ENCODE measurements around the gene KCNC1. TPM values are rescaled to one million over a fixed set of nuclear protein-coding genes. Genes with fewer than 3 reads are reported as not detected.

The KCNC1 gene
- total RNA-seq, 2 donors from 2014 or later, result 0.19 to 0.37 TPM

GRCh38 chr11:17753641-17754040, 19.1 kb downstream of the KCNC1 start:
- H3K27ac ChIP-seq, result no peak overlapping the region
- H3K4me1 ChIP-seq, result no peaks in the 10 kb centered on the region
- intact Hi-C loops (cut with DNase I), result no loop called here
- no peaks in the 10 kb centered on the region for H3K36me3 ChIP-seq
- H3K9me3 ChIP-seq, result no peaks in the 10 kb centered on the region
- no peak overlapping the region for H3K4me3 ChIP-seq
- TF ChIP-seq CTCF (IDR thresholded peaks at IDR 0.05), result no peak
- H3K9ac ChIP-seq (ENCODE audit: low read depth in 2 of 2, low read length in 2 of 2), result no peak overlapping the region
- DNase-seq, result no peak
- H3K27me3 ChIP-seq, result no peaks in the 10 kb centered on the region

DNA sequence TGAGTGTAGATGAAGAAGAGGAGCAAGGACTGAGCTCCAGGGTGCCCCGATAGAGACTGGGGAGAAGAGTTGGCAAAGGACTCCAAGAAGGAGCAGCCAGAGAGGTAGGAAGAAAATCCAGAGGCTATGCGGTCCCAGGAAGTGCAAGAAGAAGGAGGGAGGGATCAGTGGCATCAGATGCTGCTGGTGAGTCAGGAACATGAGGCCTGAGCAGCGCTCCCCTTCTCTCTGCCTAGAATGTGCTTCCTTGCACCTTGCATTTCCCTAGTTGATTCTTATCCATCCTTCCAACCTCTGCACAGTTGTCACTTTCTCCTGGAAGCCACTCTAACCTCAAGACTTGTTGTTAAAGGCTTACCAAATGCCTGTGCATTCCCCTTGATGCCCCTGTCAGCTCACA, 21.3 kb downstream of the KCNC1 start:
- Histone ChIP-seq H3K4me1 (no peaks in the 10 kb centered on the region), H3K4me3 (no peak overlapping the region), H3K27ac (no peak overlapping the region), H3K36me3 (no peaks in the 10 kb centered on the region), H3K9ac (ENCODE audit: low read depth in 2 of 2, low read length in 2 of 2) (no peak overlapping the region), H3K9me3 (no peaks in the 10 kb centered on the region), H3K27me3 (no peaks in the 10 kb centered on the region)
- intact Hi-C loops (cut with DNase I), result no loop called here
- TF ChIP-seq CTCF (IDR thresholded peaks at IDR 0.05), result no peak
- no peak for DNase-seq

DNA sequence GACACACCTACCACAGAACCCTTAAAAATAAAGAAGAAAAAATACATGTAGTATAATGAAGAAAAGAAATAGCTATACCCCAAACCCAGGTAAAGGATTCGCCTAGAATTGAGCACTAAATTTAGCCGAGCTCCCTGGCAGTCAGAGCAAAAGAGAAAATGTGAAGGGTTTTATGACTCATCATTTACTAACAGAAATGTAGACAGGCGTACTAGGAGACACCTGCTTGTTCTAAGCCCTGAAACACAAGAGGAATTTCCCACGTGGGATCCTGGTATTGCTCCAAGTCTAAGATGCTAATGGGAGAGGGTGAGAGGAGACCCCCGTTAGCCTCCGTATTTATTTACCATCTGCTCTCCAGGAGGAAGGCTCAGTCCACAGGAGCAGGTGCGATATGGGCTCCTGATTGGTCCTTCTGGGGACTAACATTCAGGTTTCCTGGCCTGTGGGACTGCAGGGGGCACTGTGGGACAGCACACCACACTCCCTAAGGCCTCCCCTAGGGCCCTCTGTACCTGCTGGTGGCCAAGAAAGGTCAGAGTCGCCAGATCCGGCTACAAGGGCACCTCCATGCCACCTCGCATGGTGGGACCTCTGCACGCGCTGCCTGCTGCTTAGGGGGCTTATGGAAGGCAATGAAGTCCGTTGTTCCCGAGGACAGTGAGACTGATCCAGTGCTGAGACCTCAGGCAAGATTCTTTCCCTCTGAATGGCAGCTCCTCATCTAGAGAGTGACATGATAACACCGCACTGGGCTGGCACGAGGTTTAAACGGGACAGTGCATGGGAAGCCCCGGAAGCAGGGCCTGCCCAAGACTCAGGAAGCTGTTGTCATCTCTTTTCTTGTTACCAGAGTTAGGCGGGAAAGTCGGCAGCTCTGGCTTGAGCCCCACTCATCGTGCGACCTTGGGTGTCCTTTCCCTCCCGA, 25.8 kb downstream of the KCNC1 start:
- no peaks in the 10 kb centered on the region for H3K9me3 ChIP-seq
- no peaks in the 10 kb centered on the region for H3K36me3 ChIP-seq
- H3K4me3 ChIP-seq, result no peak overlapping the region
- DNase-seq, result peak; percentile 66
- no peak overlapping the region for H3K27ac ChIP-seq
- TF ChIP-seq CTCF (IDR thresholded peaks at IDR 0.05), result peak; percentile 50
- no peak overlapping the region for H3K9ac ChIP-seq (ENCODE audit: low read depth in 2 of 2, low read length in 2 of 2)
- intact Hi-C loops (cut with DNase I), result loop anchor here (2.0 kb wide), 1 partner anchor 218 kb away; no protein-coding TSS in a partner anchor
- H3K4me1 ChIP-seq, result no peaks in the 10 kb centered on the region
- H3K27me3 ChIP-seq, result no peaks in the 10 kb centered on the region

GRCh38 chr11:17762309-17762974, 27.9 kb downstream of the KCNC1 start:
- Histone ChIP-seq H3K27ac (no peak overlapping the region), H3K4me1 (no peaks in the 10 kb centered on the region), H3K9ac (ENCODE audit: low read depth in 2 of 2, low read length in 2 of 2) (no peak overlapping the region), H3K9me3 (no peaks in the 10 kb centered on the region), H3K4me3 (no peak overlapping the region), H3K36me3 (no peaks in the 10 kb centered on the region), H3K27me3 (no peaks in the 10 kb centered on the region)
- intact Hi-C loops (cut with DNase I), result no loop called here
- no peak for DNase-seq
- TF ChIP-seq CTCF (IDR thresholded peaks at IDR 0.05), result no peak

DNA sequence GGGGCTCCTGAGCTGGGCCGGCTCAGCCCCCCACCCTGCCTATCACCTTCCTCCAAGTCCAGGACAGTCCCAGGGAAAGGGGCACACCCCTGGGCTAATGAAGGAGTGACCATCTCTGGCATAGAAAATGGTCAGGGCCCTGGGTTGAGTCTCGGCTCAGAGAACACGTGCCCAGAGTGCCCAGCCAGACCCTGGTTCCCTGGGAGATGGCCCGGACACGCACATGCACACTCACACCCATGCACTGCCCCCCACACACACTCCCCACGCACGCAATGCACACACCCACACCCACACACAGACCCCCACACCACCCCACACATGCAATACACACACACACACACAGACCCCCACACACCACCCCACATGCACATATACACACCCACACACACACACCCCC, 28.7 kb downstream of the KCNC1 start:
- no peaks in the 10 kb centered on the region for H3K36me3 ChIP-seq
- no peak overlapping the region for H3K27ac ChIP-seq
- intact Hi-C loops (cut with DNase I), result no loop called here
- no peaks in the 10 kb centered on the region for H3K27me3 ChIP-seq
- H3K9me3 ChIP-seq, result no peaks in the 10 kb centered on the region
- no peak overlapping the region for H3K9ac ChIP-seq (ENCODE audit: low read depth in 2 of 2, low read length in 2 of 2)
- DNase-seq, result no peak
- H3K4me3 ChIP-seq, result no peak overlapping the region
- TF ChIP-seq CTCF (IDR thresholded peaks at IDR 0.05), result no peak
- no peaks in the 10 kb centered on the region for H3K4me1 ChIP-seq
